Mesothelial cell of epicardium (in vitro differentiated cells): ENCODE measurements around the gene ZNF618. TPM values are rescaled to one million over a fixed set of nuclear protein-coding genes. Genes with fewer than 3 reads are reported as not detected.

Source experiments
- DNase-seq, 2 experiments: peaks; one replicate each; pipeline ENCODE4 v3.0.0; 2021; ENCODE audit warnings: low spot score in 2 of 2; ENCODE audit not compliant: unreplicated experiment in 2 of 2
- H3K27ac Mint-ChIP-seq: 2 replicates; pipeline ENCODE4 v1.8.0; 2021; ENCODE audit warnings: mixed read lengths
- H3K27me3 Mint-ChIP-seq: 2 replicates; pipeline ENCODE4 v1.8.0; 2021; ENCODE audit warnings: low read depth, mixed read lengths
- H3K36me3 Mint-ChIP-seq: 2 replicates; pipeline ENCODE4 v1.8.0; 2021; ENCODE audit warnings: mixed read lengths
- H3K4me1 Mint-ChIP-seq: 2 replicates; pipeline ENCODE4 v1.8.0; 2021; ENCODE audit warnings: mixed read lengths
- H3K4me3 Mint-ChIP-seq: 2 replicates; pipeline ENCODE4 v1.8.0; 2021; ENCODE audit warnings: mild to moderate bottlenecking, moderate library complexity, mixed read lengths
- H3K9me3 Mint-ChIP-seq: 2 replicates; pipeline ENCODE4 v1.8.0; 2021; ENCODE audit warnings: mixed read lengths
- total RNA-seq: library from RNA; stranded (reverse); gene quantifications from 3 replicates; pipeline ENCODE4 v1.2.1, GENCODE V29; 2021
- TF ChIP-seq, protein P1 (sequence below): fragments of 200-600 bp; sonication (generic); IDR thresholded peaks from one replicate; pipeline ENCODE4 v1.5.0; 2021; ENCODE audit warnings: antibody characterized with exemption; ENCODE audit not compliant: unreplicated experiment

Gene ZNF618
- total RNA-seq, 1 donor from 2014 or later: 78.9 TPM

DNA sequence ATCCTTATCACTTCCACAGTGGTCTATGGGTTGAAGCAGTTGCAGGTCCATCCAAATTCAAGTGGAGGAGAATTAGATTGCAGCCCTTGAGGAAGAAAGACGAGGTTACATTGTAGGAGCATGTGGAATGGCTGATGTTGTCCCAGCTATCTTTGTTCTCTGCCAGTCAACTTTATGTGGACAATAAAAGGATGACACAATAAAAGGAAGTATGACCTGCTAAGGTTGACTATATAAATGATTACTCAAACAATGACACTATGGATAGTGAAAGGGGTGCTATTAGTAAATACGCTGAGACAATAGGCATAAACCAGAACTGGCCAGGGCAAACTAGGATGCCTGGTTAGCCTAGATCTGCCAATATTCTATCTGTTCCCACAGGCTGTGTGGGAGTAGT, 12.8 kb upstream of the ZNF618 start:
- Mint-ChIP-seq H3K27me3 (peaks cover 28% of the 10 kb centered on the region), H3K4me1 (no peaks in the 10 kb centered on the region), H3K27ac (no peak overlapping the region), H3K9me3 (no peaks in the 10 kb centered on the region), H3K4me3 (no peak overlapping the region), H3K36me3 (no peaks in the 10 kb centered on the region)
- TF ChIP-seq, protein P1, sequence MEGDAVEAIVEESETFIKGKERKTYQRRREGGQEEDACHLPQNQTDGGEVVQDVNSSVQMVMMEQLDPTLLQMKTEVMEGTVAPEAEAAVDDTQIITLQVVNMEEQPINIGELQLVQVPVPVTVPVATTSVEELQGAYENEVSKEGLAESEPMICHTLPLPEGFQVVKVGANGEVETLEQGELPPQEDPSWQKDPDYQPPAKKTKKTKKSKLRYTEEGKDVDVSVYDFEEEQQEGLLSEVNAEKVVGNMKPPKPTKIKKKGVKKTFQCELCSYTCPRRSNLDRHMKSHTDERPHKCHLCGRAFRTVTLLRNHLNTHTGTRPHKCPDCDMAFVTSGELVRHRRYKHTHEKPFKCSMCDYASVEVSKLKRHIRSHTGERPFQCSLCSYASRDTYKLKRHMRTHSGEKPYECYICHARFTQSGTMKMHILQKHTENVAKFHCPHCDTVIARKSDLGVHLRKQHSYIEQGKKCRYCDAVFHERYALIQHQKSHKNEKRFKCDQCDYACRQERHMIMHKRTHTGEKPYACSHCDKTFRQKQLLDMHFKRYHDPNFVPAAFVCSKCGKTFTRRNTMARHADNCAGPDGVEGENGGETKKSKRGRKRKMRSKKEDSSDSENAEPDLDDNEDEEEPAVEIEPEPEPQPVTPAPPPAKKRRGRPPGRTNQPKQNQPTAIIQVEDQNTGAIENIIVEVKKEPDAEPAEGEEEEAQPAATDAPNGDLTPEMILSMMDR: no peak
- DNase-seq: no peak

DNA sequence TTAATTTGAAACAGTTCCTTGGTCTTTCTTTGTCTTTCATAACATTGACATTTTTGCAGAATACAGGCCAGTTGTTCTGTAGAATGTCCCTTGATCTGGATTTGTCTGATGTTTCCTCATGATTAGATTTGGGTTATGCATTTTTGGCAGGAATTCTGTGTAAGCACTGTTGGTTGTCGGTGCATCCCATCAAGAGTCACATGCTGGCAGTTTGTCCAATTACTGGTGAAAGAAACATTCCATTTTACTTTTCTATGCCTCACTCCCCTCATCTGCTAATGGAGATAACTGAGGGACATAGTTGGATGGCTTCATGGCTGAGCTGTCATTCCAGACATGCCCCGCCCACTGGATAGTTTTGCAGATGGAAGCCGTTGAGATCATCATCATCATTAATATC, 7.6 kb upstream of the ZNF618 start:
- H3K27ac Mint-ChIP-seq: no peak overlapping the region
- no peak for DNase-seq
- H3K9me3 Mint-ChIP-seq: no peaks in the 10 kb centered on the region
- no peaks in the 10 kb centered on the region for H3K36me3 Mint-ChIP-seq
- peaks cover 5% of the 10 kb centered on the region for H3K4me1 Mint-ChIP-seq
- no peak overlapping the region for H3K4me3 Mint-ChIP-seq
- TF ChIP-seq, protein P1: no peak
- H3K27me3 Mint-ChIP-seq: peaks cover 13% of the 10 kb centered on the region

DNA sequence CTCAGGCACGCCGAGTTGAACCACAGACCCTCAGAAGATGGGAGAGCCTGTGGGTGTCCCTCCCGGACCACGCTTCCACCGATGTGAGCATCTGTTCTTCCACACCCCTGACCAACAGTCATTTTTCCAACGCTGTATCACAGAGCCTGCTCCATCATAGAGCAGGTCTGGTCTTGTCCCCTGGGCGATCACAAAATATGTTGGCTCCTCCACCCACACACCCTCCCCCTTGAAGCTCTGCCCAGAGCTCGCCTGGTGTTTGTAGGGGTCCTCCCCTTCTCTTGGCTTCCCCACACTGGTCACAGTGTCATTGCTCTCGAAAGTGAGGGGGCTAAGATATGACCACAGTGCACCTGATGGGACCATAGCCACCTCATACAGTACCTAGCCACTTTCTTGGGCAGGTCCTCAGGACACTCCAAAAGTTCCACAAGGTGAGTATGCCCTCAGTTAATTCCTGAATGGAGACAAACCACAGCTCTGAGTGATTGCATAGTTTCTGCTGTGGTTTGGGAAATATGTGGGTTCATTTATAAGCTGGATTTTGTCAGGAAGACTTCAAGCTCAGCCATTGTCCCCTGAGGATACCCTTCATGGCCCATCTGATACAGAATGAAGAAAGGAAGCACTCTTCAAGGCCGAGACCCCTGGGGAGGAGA, 3.5 kb upstream of the ZNF618 start:
- H3K4me1 Mint-ChIP-seq: peaks cover 14% of the 10 kb centered on the region
- no peak overlapping the region for H3K4me3 Mint-ChIP-seq
- TF ChIP-seq, protein P1: no peak
- no peaks in the 10 kb centered on the region for H3K36me3 Mint-ChIP-seq
- H3K27me3 Mint-ChIP-seq: peaks cover 7% of the 10 kb centered on the region
- no peaks in the 10 kb centered on the region for H3K9me3 Mint-ChIP-seq
- no peak overlapping the region for H3K27ac Mint-ChIP-seq
- no peak for DNase-seq

DNA sequence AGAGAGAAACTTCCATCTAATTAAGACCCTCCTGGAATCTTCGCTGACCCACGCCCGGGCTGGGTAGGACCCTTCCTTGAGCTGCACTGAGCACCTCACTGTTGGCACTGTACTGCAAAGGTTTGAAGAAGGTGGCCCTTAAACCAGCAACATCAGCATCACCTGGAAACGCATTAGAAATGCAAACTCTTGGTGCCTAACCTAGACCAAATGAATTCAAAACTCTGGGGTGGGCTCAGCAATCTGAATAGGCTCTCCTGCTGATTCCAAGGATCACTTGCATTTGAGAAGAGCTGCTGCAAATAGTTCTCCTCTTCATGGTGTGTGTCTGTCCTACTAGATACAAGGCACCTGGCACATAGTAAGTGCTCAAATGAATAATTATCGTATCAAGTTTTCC, 2.7 kb upstream of the ZNF618 start:
- Mint-ChIP-seq H3K4me3 (no peak overlapping the region), H3K27ac (no peak overlapping the region), H3K36me3 (no peaks in the 10 kb centered on the region), H3K4me1 (peaks cover 19% of the 10 kb centered on the region), H3K27me3 (peaks cover 5% of the 10 kb centered on the region), H3K9me3 (no peaks in the 10 kb centered on the region)
- TF ChIP-seq, protein P1: no peak
- DNase-seq: no peak

DNA sequence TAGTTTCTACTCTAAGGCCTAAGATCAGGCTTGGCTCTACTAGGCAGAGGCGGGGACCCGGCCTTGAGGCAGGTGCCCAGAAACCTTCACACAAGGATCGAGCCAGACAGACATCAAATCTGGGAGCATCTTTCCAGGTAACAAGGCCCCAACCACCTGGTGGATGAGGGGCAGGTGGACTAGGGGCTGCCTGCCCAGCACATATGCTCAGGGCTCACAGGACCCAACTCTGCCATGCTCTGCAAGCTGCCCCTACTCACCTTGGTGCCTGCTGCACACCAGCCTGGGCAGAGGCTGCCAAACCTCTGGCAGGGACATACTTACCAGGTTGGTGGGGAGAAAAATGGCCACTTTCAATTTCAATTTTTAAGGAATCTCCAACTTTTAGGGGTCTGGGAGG, 2.2 kb upstream of the ZNF618 start:
- peaks cover 24% of the 10 kb centered on the region for H3K4me1 Mint-ChIP-seq
- peaks cover 3% of the 10 kb centered on the region for H3K27me3 Mint-ChIP-seq
- TF ChIP-seq, protein P1: no peak
- H3K9me3 Mint-ChIP-seq: no peaks in the 10 kb centered on the region
- DNase-seq: no peak
- no peak overlapping the region for H3K4me3 Mint-ChIP-seq
- no peak overlapping the region for H3K27ac Mint-ChIP-seq
- no peaks in the 10 kb centered on the region for H3K36me3 Mint-ChIP-seq
